Activated T-helper 1 cell treated with Interleukin-2 at 50 U/mL for 16 hours (primary cell): ENCODE results near the gene CRHR1.

Experiments used
- DNase-seq: peaks from one replicate; pipeline ENCODE4 v3.0.0-alpha.2; 2020; ENCODE audit warnings: low read depth

CRHR1 gene

DNA sequence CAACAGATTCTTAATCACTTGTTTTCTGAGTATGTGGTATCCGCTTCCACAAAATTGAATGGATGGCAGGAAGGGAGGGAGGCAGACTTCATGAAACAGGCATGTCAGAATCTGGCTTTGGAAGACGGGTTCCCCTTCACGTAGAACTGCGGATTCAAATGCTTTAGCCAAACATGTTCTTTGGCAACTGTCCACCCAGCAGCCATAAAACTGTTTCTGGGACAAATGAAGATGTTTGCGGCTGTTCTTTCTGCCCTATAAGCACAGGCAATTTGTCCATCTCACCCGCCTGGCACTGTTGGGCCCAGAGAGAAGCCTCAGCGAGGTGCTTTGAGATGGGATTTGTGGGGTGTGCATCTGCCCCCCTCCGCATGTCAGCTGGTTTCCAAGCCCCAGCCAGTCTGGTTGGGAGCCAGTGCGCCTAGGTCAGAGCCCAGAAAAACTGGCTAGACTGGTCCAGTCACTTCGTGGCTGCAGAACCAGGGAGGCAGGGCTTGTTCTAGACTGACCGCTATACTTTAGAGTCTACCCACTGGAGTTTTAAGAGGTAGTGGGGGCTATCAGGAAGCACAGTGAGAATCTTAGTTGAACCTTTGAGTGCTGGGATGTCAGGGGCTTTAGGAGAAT is 6.3 kb downstream of the CRHR1 start:
- no peak for DNase-seq

GRCh38 chr17:45791041-45791582 is 7.0 kb downstream of the CRHR1 start:
- no peak for DNase-seq

GRCh38 chr17:45791935-45792334 is 7.8 kb downstream of the CRHR1 start:
- DNase-seq: no peak

- DNase-seq: no peak
Observed at GRCh38 chr17:45792437-45792836, 8.3 kb downstream of the CRHR1 start.

GRCh38 chr17:45792995-45793755 is 9.1 kb downstream of the CRHR1 start:
- DNase-seq: no peak

DNA sequence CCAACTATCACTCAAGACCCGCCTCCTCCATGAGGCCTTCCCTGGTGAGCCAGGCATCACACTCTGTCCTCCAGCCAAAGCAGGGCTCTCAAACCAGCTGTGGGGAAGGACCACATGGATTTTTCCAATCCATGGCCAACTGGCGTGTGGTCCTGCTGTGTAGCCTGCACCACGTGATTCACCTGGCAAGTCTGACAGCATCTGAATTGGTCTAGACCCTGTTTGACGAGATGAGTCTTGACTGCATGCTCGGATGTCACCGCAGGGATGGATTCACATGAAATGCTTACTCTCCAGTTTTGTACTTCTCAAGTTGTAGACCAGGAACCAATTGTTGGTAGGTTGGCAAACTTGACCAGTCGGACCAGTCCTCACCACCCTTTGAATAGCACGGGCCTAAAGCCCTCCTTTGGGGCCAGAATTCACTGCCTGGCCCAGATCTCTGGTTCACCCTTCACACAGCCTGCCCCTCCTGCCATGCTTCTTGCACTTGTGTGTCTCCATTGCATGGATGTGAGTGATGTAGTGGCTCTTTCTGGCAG is 9.9 kb downstream of the CRHR1 start:
- DNase-seq: no peak

DNA sequence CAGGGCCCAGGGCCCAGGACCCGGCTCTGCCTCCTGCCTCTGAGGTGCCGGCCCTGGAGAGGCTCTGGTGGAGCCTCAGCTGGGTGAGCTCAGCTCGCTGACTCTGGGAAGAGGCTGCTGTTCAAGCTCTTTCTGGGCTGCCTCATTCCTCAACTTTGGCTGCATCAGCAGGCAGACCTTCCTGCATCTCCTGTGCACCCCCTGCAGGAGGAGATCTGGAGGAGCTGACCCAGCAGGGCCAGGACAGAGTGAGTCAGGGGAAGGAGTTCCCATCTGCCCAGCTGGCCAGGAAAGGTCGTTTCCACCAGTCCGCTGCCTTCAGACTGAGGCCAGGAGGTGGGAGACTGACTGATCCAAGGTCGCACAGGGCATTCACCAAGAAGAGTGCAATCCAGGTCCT is 10.7 kb downstream of the CRHR1 start:
- DNase-seq: no peak

- DNase-seq: no peak
Observed at GRCh38 chr17:45800816-45801215, 16.7 kb downstream of the CRHR1 start.

- DNase-seq: no peak
Observed at GRCh38 chr17:45801421-45801820, 17.3 kb downstream of the CRHR1 start.

- no peak for DNase-seq
Observed at GRCh38 chr17:45808845-45809244, 24.7 kb downstream of the CRHR1 start.

DNA sequence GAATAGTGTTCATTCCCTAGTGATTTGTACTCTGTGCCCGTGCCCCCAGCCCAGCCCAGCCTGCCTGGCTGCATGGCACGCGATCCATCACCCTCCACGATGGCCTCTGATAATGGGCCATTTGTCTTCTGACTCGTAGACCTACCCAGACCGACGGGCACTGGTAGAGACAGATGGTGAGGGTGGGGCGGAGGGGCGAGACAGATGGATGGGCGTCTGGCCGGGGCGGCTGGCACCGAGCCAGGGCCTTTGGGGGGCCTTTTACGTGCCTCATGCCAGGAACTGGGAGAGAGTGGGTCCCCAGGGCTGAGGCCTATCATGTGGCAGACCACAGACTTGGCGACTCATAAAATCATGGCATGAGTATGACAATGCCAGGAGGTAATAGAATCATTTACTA is 25.4 kb downstream of the CRHR1 start:
- no peak for DNase-seq

DNA sequence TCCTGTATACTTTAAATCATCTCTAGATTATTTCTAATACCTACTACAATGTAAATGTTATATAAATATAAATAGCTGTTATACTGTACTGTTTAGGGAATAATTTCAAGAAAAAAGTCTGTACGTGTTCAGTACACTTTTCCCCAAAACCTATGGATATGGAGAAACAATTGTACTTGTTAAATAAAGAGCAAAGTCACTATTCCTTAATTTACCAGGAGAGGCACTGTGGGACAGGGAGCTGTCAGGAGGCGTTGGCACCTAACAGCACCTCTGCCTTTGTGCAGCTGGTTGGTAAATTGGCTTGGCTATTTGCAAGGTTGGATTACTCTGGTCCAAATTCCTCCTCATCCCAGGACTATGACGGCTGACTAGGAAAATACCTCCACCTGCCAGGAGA is 28.0 kb downstream of the CRHR1 start:
- no peak for DNase-seq

- no peak for DNase-seq
Observed at GRCh38 chr17:45813048-45813725, 29.1 kb downstream of the CRHR1 start.

GRCh38 chr17:45814622-45815606 is 30.8 kb downstream of the CRHR1 start:
- DNase-seq: no peak

DNA sequence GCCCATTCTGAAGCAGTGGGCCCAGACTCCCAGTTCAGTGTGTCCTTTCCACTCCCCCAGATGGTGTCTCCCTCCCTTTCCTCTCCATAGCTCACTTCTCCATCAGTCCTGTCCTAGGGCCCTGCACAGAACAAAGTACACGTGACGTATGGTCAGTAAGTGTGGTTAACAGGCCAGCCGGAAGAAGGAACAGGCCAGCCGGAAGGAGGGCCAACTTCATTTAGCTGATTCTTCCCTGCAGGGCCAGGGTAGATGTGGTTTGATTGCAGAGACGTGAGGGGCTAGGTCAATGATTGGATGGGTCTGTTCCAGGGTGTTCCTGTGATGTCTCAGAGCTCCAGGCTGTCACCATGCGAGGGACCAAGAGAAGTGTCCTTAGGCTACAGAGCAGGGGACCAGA is 31.6 kb downstream of the CRHR1 start:
- no peak for DNase-seq

- no peak for DNase-seq
Observed at GRCh38 chr17:45818041-45818440, 33.9 kb downstream of the CRHR1 start.

DNA sequence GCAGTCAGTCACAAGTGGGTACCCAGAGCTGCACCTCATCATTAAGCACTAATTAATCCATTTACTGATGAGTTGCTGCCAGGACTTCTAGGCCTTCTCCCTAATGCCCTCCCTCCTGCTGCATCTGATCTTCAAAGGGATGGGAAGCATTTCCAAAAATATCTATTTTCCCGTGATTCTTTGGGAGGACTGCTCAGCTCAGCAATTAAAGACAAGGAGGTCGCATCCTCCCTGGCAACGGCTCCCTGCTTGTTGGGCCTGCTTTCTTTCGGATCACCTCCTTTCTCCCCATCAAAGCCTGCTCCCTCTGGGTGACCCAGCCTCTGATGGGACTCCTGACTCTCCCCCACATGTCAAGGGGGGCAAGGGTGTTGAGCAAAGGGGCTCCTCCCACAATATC is 34.6 kb downstream of the CRHR1 start:
- no peak for DNase-seq

GRCh38 chr17:45819632-45820031 is 35.5 kb downstream of the CRHR1 start:
- no peak for DNase-seq

DNA sequence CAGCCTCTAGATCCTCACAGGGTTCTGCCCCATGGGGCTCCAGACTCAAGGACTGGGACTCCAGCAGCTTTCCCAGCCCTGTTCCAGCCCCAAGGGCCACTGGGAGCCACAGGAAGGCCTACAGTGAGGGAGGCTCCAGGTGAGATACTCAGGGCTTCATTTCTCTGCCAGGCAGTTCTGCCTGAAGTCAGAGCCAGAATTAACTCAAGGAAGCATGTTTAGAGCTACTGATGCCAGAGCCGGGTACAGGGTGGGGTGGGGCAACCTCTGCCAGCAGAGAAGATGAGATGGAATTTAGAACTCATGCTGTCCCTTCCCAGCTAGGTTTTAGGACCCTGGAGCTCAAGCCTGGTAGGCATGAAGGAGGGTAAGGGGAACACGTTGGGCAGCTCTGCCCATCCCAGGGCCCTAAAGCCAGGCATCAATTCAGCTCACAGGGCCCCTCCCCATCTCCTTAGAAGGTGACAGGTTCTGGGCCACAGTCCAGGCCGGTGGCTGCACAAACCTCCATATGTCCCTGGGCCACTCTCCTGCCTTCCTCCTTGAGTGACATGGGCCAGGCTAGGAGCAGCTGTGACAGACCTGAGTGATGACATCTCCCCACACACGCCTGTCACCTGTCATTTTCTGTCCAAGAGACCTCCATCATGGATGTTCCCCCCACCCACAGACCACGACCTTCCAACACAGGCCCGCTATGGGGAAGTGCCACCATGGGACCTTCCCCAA is 36.1 kb downstream of the CRHR1 start:
- DNase-seq: no peak

DNA sequence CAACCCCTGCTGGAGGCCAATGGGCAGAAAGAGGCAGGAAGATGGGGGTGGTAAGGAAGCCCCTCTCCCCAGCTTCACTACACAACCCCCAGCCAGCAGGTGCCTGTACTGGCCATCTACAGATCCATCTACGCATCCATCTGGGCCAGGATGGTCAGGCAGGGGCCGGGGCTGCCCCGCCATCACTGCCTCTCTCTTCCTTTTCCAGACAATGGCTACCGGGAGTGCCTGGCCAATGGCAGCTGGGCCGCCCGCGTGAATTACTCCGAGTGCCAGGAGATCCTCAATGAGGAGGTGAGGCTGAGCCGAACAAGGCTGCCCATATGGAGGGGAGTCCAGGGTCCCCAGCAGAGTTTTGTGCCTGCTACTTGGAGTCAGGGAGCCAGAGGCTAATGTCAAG is 37.0 kb downstream of the CRHR1 start:
- DNase-seq: no peak

GRCh38 chr17:45823598-45823997 is 39.5 kb downstream of the CRHR1 start:
- no peak for DNase-seq
